ENCODE measurements around the gene ZNF236. TPM values are rescaled to one million over a fixed set of nuclear protein-coding genes. Genes with fewer than 3 reads are reported as not detected.

The ZNF236 gene
- total and polyA plus RNA-seq, 10 of the 15 experiments (the other 5 are each of a cell fraction or from before 2014, with no cell fraction given), result 1.0 to 14.4 (median 5.9) TPM

- TF ChIP-seq, protein P1, sequence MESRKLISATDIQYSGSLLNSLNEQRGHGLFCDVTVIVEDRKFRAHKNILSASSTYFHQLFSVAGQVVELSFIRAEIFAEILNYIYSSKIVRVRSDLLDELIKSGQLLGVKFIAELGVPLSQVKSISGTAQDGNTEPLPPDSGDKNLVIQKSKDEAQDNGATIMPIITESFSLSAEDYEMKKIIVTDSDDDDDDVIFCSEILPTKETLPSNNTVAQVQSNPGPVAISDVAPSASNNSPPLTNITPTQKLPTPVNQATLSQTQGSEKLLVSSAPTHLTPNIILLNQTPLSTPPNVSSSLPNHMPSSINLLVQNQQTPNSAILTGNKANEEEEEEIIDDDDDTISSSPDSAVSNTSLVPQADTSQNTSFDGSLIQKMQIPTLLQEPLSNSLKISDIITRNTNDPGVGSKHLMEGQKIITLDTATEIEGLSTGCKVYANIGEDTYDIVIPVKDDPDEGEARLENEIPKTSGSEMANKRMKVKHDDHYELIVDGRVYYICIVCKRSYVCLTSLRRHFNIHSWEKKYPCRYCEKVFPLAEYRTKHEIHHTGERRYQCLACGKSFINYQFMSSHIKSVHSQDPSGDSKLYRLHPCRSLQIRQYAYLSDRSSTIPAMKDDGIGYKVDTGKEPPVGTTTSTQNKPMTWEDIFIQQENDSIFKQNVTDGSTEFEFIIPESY (IDR thresholded peaks at IDR 0.05), result no peak
- TF ChIP-seq SREBF2 (IDR thresholded peaks at IDR 0.05; ENCODE audit: low read length) (no peak), CREB1 (IDR thresholded peaks at IDR 0.05; ENCODE audit: low read depth) (no peak), FOS (IDR thresholded peaks at IDR 0.05; ENCODE audit: borderline replicate concordance, extremely low read depth, insufficient read length) (no peak), NR2F1 (conservative IDR thresholded peaks at IDR 0.05) (no peak), ZNF274 (IDR thresholded peaks at IDR 0.05; ENCODE audit: insufficient read depth, insufficient read length) (no peak), ZZZ3 (IDR thresholded peaks at IDR 0.05; ENCODE audit: control insufficient read depth, insufficient read length, low read depth) (no peak), RAD21 (IDR thresholded peaks at IDR 0.05; ENCODE audit: insufficient read depth, low read depth, low read length) (no peak)
- TF ChIP-seq, protein P2, sequence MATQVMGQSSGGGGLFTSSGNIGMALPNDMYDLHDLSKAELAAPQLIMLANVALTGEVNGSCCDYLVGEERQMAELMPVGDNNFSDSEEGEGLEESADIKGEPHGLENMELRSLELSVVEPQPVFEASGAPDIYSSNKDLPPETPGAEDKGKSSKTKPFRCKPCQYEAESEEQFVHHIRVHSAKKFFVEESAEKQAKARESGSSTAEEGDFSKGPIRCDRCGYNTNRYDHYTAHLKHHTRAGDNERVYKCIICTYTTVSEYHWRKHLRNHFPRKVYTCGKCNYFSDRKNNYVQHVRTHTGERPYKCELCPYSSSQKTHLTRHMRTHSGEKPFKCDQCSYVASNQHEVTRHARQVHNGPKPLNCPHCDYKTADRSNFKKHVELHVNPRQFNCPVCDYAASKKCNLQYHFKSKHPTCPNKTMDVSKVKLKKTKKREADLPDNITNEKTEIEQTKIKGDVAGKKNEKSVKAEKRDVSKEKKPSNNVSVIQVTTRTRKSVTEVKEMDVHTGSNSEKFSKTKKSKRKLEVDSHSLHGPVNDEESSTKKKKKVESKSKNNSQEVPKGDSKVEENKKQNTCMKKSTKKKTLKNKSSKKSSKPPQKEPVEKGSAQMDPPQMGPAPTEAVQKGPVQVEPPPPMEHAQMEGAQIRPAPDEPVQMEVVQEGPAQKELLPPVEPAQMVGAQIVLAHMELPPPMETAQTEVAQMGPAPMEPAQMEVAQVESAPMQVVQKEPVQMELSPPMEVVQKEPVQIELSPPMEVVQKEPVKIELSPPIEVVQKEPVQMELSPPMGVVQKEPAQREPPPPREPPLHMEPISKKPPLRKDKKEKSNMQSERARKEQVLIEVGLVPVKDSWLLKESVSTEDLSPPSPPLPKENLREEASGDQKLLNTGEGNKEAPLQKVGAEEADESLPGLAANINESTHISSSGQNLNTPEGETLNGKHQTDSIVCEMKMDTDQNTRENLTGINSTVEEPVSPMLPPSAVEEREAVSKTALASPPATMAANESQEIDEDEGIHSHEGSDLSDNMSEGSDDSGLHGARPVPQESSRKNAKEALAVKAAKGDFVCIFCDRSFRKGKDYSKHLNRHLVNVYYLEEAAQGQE (IDR thresholded peaks at IDR 0.05; ENCODE audit: low read depth, low read length), result no peak
Measured at GRCh38 chr18:77003316-77003715, 181.0 kb downstream of the ZNF236 start (continued).
